Breast epithelium (tissue), 4 donors: ENCODE data around the gene CYFIP1. TPM values are rescaled to one million over a fixed set of nuclear protein-coding genes. Genes with fewer than 3 reads are reported as not detected.
A peak's percentile ranks its signal among the peaks of the same experiment; 100 is the strongest.

Experiments
- DNase-seq, 2 donors: peaks; one replicate each; pipeline ENCODE4 v3.0.0-alpha.2; 2019; ENCODE audit warnings: low spot score in 2 of 2
- H3K27ac ChIP-seq, 2 donors: fragments of 200-600 bp; sonication (generic) in 1 of 2; one replicate each; pipeline ENCODE4 v1.5.1; 2016 to 2019; ENCODE audit warnings: mild to moderate bottlenecking in 1 of 2
- H3K27me3 ChIP-seq, 2 donors: fragments of 200-600 bp; sonication (generic) in 1 of 2; one replicate each; pipeline versions ENCODE4 v1.5.1 to v1.6.0; 2017 to 2019; ENCODE audit warnings: control low read depth in 1 of 2, mild to moderate bottlenecking in 1 of 2
- H3K36me3 ChIP-seq: fragments of 200-600 bp; one replicate; pipeline ENCODE4 v1.5.1; 2019
- H3K4me1 ChIP-seq, 2 donors: fragments of 200-600 bp; sonication (generic); one replicate each; pipeline ENCODE4 v1.5.1; 2016 to 2019; ENCODE audit warnings: control low read depth in 1 of 2
- H3K4me3 ChIP-seq, 3 donors: fragments of 200-600 bp; sonication (generic); 1 replicate in 2 of 3; 2 replicates in 1 of 3; pipeline ENCODE4 v1.5.1; 2016 to 2019; ENCODE audit warnings: mild to moderate bottlenecking in 3 of 3, moderate library complexity in 2 of 3
- H3K9me3 ChIP-seq, 2 donors: fragments of 200-600 bp; sonication (generic) in 1 of 2; one replicate each; pipeline ENCODE4 v1.5.1; 2016 to 2019; ENCODE audit warnings: control low read depth in 1 of 2
- POLR2A ChIP-seq: fragments of 450-650 bp; IDR thresholded peaks from one replicate; pipeline ENCODE4 v1.6.1; 2016; ENCODE audit warnings: antibody characterized with exemption, mild to moderate bottlenecking, moderate library complexity
- POLR2AphosphoS5 ChIP-seq, 3 donors: sonication (generic); formaldehyde crosslinking; IDR thresholded peaks; one replicate each; pipeline ENCODE4 v1.6.1; 2017; ENCODE audit warnings: antibody characterized with exemption in 3 of 3
- intact Hi-C: fragments of 100-400 bp; cut with DNase I; formaldehyde crosslinking; loops from one replicate; pipeline ENCODE4 v1.15.1; 2023; ENCODE audit warnings: low total_unique reads
- total RNA-seq, 3 donors: library from RNA; depleted of rRNA; stranded (reverse); fragments of >200 nt; gene quantifications; one replicate each; pipeline ENCODE4 v1.1.0, GENCODE V29; 2016
- TF ChIP-seq, protein P1 (sequence below), 3 donors: fragments of 450-650 bp; IDR thresholded peaks; one replicate each; pipeline ENCODE4 v1.5.1; 2016 to 2017; ENCODE audit warnings: antibody characterized with exemption in 3 of 3, mild to moderate bottlenecking in 3 of 3, moderate library complexity in 3 of 3

CYFIP1 gene
- total RNA-seq, 3 donors from 2014 or later = 97.9 to 128 (median 124) TPM

DNA sequence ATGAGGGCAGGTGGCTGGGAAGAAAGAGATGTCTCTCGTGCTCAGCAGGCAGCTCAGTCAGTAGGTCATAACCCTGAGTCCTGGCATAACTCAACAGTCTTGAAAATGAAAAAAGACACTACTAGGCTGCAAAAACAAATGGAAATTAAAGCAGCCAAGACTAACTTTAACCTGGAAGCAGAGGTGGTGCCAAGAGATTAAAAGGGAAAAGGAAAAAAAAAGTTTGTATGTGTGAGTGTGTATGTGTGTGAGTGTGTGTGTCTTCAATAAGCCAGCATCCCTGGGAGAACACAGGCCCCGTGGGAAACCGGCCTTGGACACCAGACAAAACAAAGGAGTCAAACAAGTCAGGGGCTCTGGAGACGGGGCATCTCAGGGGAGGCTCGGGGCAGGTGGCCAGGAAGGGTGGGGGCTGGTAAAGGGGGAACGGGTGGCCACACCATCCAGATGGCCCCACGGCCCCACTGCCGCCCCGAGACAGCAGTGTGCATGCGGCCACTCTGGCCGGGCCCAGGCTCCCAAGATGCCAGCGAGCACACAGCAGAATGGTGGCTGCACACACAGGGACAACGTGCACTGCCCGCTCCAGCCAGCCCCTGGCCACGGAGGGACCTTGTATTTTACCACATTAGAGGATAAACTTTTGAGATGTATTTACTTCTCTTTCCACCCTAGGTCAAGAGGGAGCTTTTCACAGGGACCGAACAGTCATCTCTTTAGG lies 23.8 kb downstream of the CYFIP1 start:
- peaks cover 0 to 3% of the 10 kb centered on the region in 2 donors for H3K4me1 ChIP-seq
- DNase-seq = no peak
- H3K36me3 ChIP-seq = no peaks in the 10 kb centered on the region
- no peak overlapping the region for H3K4me3 ChIP-seq
- no peak overlapping the region for H3K27ac ChIP-seq
- intact Hi-C loops = no loop called here
- TF ChIP-seq, protein P1, sequence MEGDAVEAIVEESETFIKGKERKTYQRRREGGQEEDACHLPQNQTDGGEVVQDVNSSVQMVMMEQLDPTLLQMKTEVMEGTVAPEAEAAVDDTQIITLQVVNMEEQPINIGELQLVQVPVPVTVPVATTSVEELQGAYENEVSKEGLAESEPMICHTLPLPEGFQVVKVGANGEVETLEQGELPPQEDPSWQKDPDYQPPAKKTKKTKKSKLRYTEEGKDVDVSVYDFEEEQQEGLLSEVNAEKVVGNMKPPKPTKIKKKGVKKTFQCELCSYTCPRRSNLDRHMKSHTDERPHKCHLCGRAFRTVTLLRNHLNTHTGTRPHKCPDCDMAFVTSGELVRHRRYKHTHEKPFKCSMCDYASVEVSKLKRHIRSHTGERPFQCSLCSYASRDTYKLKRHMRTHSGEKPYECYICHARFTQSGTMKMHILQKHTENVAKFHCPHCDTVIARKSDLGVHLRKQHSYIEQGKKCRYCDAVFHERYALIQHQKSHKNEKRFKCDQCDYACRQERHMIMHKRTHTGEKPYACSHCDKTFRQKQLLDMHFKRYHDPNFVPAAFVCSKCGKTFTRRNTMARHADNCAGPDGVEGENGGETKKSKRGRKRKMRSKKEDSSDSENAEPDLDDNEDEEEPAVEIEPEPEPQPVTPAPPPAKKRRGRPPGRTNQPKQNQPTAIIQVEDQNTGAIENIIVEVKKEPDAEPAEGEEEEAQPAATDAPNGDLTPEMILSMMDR (IDR thresholded peaks at IDR 0.05) = no peak
- TF ChIP-seq POLR2A (no peak), POLR2AphosphoS5 (IDR thresholded peaks at IDR 0.05) (no peak)
- H3K27me3 ChIP-seq = no peaks in the 10 kb centered on the region
- no peaks in the 10 kb centered on the region for H3K9me3 ChIP-seq

DNA sequence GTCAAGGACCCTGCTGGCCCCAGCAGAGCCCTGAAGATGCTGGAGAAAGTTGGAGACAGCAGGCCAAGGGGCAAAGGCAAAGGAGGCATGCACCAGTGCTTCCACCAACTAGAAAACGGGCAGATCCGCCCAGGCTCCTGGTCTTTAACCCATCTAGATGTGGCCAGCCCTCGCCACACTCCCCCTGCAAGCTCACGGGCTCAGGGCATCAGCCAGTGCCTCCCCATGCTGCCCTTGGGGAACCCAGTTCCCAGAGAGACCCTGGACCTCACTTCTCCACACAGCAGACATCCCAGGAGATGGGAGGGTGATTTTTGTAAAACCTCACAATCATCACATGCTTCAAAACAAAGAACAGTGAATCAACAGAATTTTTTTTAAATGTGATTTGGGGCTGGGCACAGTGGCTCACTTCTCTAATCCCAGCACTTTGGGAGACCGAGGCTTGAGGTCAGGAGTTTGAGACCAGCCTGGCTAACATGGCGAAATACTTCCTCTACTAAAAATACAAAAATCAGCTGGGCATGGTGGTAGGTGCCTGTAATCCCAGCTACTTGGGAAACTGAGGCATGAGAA lies 24.5 kb downstream of the CYFIP1 start:
- no peak for DNase-seq
- intact Hi-C loops = no loop called here
- H3K27ac ChIP-seq = peak overlapping the region; percentile 14 to 52
- no peak overlapping the region for H3K4me3 ChIP-seq
- no peaks in the 10 kb centered on the region for H3K27me3 ChIP-seq
- TF ChIP-seq POLR2A (no peak), POLR2AphosphoS5 (IDR thresholded peaks at IDR 0.05) (no peak)
- TF ChIP-seq, protein P1 (IDR thresholded peaks at IDR 0.05) = no peak
- no peaks in the 10 kb centered on the region for H3K36me3 ChIP-seq
- peaks cover 0 to 3% of the 10 kb centered on the region in 2 donors for H3K4me1 ChIP-seq
- H3K9me3 ChIP-seq = no peaks in the 10 kb centered on the region

- no peak overlapping the region for H3K4me3 ChIP-seq
- H3K9me3 ChIP-seq = no peaks in the 10 kb centered on the region
- peaks cover 0 to 3% of the 10 kb centered on the region in 2 donors for H3K4me1 ChIP-seq
- no peaks in the 10 kb centered on the region for H3K27me3 ChIP-seq
- no peak for DNase-seq
- intact Hi-C loops = no loop called here
- H3K27ac ChIP-seq = peak overlapping the region; percentile 14 to 52
- H3K36me3 ChIP-seq = no peaks in the 10 kb centered on the region
- TF ChIP-seq POLR2AphosphoS5 (IDR thresholded peaks at IDR 0.05) (no peak), POLR2A (no peak)
- TF ChIP-seq, protein P1 (IDR thresholded peaks at IDR 0.05) = no peak
These were observed 25.2 kb downstream of the CYFIP1 start for GRCh38 chr15:22954798-22955543.

DNA sequence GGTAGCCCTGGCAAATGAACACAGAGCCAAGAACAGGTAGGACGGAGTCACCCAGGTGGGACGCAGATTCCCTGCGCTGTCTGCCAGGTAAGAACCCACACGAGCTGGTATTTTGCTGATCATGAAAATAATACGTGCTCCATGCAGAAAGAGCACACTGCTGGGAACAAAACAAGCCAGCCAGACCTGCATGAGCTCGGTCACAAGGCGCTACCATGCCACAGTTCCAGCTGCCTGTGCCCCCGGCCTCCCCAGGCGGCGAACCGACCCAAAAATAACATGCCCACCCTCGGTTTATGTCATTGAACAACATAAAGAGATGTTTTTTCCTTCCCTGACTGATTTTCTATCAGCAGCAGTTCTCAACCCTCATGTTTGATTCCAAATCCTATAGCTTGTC lies 25.8 kb downstream of the CYFIP1 start:
- no peak overlapping the region for H3K4me3 ChIP-seq
- peaks cover 0 to 3% of the 10 kb centered on the region in 2 donors for H3K4me1 ChIP-seq
- intact Hi-C loops = no loop called here
- no peaks in the 10 kb centered on the region for H3K9me3 ChIP-seq
- no peak for TF ChIP-seq POLR2A
- H3K27me3 ChIP-seq = no peaks in the 10 kb centered on the region
- no peaks in the 10 kb centered on the region for H3K36me3 ChIP-seq
- no peak for DNase-seq
- no peak overlapping the region for H3K27ac ChIP-seq

DNA sequence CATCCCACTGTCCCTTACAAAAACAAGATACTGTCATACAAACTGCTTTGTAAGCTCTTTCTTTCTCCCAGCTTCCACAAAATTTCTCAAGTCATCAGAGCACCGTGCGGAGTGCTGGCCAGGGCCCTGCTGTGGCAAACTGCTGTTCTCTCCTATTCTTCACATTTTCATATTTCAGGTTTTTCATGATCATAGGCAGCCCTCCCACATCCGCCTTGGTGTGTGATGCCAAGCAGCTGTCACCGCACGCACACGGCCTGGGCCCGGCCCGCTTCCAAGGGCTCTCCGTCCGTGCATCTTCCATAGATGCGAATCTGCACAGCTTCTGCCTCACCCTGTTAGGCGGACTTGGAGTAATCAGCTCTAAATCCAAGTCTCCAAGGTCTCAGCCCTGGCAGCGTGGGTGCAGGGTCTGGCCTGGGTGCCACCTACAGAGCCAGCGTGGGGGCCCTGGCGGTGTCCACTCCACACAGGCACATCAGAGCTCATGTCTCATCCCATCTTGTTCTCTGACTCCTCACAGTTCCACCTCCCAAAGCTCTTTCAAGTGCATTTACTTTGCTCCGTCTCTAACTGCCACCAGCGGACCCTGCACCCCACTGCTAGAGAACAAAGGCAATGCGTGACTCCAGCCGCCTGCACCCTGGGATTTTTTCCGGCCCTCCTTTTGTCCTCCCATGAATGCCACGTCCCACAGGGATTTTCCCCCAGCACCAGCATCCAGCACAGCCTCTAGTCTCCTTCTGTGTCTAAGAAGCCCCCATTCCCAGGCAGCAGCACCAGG lies 27.2 kb downstream of the CYFIP1 start:
- DNase-seq = no peak
- Histone ChIP-seq H3K9me3 (no peaks in the 10 kb centered on the region), H3K4me1 (peaks cover 0 to 3% of the 10 kb centered on the region in 2 donors), H3K4me3 (peak overlapping the region in 1 of 3 donors; percentile 4), H3K36me3 (no peaks in the 10 kb centered on the region), H3K27ac (peak overlapping the region in 1 of 2 donors; percentile 11), H3K27me3 (no peaks in the 10 kb centered on the region)
- intact Hi-C loops = no loop called here
- TF ChIP-seq POLR2A = no peak
- no peak for TF ChIP-seq POLR2AphosphoS5 (IDR thresholded peaks at IDR 0.05)
- TF ChIP-seq, protein P1 (IDR thresholded peaks at IDR 0.05) = no peak
